Kidney capillary endothelial cell (primary cell): Measurements from ENCODE around the gene CSAD.
A peak's percentile ranks its signal among the peaks of the same experiment; 100 is the strongest.

Experiments
- DNase-seq: peaks from one replicate; pipeline ENCODE4 v3.0.0-alpha.2; 2018; ENCODE audit warnings: low spot score

Gene CSAD, protein sequence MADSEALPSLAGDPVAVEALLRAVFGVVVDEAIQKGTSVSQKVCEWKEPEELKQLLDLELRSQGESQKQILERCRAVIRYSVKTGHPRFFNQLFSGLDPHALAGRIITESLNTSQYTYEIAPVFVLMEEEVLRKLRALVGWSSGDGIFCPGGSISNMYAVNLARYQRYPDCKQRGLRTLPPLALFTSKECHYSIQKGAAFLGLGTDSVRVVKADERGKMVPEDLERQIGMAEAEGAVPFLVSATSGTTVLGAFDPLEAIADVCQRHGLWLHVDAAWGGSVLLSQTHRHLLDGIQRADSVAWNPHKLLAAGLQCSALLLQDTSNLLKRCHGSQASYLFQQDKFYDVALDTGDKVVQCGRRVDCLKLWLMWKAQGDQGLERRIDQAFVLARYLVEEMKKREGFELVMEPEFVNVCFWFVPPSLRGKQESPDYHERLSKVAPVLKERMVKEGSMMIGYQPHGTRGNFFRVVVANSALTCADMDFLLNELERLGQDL

DNA sequence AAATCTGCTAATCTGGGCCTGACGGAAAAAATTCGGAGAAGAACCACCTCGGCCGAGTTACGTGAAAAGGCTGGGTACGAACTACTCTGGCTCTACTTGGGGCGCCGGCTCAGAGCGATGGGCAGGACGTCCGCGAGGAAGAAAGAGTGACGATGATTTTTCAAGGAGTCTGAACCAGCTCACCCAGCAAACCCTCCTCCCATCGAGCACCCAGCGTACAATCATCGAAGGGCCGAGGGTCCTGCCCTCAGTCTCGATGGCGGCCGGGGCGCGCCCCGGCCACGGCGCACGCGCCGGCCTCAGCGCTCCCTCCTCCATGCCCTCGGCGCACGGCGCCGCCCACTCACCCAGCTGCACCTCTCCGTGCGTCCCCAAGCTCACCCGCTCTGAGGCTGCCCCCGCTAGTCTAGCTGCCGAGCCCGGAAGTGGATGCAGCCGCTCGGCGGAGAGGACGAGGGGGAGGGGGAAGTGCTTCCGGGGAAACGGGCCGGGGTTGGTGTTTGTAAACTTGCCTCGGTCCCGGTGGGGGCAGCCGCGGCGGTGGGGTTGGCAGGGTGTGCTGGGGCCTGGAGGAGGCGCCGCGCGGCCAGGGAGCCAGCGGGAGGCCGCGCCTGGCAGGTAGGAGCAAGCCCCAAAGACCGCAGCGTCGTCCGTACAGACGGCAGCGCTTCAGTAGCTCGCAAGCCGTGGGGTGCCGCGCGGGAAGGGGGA is at the start of gene CSAD, which contains the start of gene ZNF740:
Gene CSAD, minus strand, starts transcription at position 706 of the 711 bp plus-strand sequence. CDS start 7,455 bp downstream, outside the sequence.
Gene ZNF740, plus strand, starts transcription at position 503 of the 711 bp plus-strand sequence. CDS start 1,262 bp downstream, outside the sequence.
- DNase-seq, result peak; percentile 92

DNA sequence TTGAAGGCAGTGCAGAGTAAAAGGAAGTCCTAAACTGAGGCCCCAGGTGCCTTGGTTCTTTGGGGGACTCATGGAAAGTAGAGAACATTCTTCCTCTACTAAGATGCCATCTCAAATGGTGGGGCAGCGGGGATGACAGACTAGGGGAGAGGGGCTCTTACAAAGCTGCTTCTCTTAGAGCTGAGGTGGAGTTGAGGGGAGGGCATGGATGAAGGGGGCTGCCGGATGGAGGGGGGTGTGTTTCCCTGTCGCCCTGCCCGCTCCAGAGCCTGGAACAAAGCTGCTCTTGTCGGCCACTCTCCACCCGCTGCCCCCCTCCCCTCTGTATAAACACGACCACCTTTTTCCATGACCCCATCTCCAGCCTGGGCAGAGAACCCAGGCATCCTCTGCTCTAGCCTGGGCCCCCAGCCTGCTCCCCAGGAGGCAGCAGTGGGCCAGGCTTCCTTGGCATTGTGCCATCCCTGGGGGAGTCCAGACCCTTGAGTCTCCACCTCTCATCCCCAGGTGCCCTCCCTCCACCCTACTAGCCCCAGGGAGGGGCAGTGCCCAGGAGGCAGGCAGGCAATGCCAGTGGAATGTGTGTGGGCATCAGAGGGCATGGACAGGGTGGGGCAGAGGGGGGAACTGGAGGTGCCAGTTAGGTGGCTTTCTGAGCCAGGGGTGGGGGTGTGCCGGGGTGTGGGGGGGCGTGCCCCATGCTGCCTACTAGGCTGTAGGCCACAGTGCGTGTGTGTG is 49.6 kb upstream of the CSAD start:
- DNase-seq, result no peak

DNA sequence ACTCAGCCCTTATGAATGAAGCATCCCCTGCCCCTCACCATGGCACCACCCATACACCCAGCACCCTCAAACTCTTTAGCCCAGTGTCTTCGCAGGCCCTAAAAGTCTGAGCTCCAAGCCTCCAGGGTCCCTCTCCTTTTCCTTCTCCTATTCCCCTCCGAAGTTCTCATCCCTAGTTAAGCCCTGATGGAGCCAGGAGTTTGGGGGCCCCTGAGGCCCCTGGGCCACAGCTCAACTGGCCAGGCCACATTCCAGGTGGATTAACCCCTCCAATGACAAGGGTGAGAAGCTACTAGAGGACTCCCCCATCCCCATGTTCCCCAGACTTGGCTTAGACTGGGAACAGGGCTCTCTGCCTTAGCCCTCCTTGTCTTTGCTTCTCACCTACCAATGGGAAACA is 48.7 kb upstream of the CSAD start:
- DNase-seq, result no peak

DNA sequence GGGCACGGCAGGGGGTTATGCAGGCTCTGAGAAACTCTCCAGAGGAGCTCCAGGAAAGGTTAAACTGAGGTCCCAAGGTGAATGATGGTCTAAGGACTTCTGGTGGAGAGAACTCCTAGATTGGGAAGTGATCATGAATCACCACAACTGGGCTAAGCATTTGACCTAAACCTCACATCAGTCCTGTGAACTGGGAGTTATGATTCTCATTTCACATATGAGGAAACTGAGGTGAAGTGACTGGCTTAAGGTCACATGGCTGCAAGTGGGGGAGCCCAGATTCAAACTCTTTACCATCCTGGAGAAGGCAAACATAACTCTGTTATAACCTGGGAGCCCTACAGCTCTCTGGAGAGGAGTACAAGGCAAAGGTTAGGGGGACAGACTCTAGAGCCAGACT is 47.1 kb upstream of the CSAD start:
- DNase-seq, result no peak

DNA sequence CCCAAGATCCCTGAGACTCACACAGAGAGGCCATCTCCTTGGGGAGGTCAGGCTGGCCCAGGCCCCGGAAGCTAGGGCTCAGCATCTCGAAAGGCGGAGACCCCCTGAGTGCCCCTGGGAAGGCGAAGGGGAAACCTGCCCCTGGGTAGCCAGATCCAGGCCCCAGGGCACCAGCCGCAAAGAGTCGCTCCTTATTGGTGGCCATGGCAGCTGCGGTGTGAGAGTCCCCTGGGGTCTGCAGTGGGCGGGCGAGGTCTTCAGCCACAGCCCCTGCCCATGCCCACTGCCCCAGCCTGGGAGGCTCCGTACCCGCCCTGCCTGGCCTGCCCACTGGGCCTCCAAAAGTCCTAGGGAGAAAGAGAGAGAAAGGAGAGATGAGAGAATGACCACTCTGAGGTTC is 46.6 kb upstream of the CSAD start:
- DNase-seq, result no peak

DNA sequence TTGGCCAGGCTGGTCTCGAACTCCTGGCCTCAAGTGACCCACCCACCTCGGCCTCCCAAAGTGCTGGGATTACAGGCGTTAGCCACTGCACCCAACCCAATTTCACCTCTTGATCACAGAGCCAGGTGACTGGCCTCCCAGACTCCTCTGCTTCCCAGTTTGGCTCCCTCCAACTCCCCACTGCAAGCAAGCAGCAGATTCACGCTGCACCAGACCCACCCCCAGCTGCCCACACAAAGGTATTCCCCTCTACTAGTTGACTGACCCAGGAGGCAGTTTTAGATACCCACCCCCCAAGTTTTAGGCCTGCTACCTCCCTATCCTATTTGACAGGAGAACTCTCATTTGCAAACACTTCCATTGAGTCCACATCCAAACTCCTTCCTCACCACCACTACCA is 46.1 kb upstream of the CSAD start:
- DNase-seq, result no peak

DNA sequence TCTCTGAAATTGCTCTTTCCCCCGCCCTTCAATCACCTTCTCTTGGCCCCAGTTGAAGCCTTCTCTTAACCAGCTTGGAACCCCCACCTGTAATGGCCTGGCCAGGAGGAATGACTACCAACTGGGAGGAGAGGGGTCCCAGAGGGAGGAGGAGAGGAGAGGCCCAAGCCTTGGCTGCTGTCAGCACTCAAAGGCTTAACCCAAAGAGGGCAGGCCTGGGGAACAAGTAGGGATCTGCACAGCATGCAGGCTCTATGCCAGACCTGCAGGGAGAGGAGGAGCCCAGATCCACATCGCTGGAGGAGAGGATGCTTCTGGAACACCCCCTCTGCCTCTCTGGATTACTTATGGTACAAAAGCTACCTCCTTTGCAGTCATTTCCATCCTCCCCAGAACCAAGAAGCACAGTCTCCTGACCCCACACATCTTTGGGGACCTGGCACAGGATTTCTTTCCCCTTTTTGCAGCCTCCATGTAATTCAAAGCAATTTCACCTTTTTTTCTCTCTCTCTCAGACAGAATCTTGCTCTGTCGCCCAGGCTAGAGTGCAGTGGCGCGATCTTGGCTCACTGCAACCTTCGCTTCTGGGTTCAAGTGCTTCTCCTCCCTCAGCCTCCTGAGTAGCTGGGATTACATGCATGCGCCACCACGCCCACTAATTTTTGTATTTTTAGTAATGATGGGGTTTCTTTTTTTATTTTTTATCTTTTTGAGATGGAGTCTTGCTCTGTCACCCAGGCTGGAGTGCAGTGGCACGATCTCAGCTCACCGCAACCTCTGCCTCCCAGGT is 45.1 kb upstream of the CSAD start:
- no peak for DNase-seq

DNA sequence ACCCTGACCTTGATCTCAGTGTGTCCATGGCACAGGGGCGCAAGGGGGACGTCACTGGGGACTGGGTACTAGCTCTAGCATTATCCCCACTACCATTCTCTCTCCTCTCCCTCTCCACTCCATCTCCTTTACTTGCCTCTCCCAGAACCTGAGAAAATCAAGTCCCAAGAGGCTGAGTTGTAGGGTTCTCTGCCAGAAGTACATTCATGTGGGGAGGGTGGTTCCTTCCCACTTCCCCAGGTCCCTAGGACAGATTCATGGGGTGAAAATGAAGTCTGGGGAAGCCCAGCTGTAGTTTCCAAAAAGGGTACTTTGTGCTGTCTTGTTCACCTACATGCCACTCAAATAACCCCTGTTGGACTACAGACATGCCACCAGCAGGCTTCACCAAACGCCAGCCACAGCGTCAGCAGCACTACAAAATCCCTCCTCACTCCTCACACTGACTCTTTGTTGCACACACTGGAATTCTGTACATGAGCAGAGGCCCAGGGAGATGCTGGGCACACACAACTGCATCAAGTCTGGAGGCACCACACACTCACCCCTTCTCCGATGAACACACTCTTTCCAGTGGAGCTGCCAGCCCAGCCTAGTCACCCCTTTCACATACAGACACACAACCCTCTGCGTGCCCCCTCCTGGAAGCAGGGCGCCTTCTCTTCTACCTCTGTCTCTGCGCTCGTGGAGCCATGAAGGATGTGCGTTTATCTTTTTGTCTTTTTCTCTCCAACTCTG is 44.3 kb upstream of the CSAD start:
- no peak for DNase-seq

DNA sequence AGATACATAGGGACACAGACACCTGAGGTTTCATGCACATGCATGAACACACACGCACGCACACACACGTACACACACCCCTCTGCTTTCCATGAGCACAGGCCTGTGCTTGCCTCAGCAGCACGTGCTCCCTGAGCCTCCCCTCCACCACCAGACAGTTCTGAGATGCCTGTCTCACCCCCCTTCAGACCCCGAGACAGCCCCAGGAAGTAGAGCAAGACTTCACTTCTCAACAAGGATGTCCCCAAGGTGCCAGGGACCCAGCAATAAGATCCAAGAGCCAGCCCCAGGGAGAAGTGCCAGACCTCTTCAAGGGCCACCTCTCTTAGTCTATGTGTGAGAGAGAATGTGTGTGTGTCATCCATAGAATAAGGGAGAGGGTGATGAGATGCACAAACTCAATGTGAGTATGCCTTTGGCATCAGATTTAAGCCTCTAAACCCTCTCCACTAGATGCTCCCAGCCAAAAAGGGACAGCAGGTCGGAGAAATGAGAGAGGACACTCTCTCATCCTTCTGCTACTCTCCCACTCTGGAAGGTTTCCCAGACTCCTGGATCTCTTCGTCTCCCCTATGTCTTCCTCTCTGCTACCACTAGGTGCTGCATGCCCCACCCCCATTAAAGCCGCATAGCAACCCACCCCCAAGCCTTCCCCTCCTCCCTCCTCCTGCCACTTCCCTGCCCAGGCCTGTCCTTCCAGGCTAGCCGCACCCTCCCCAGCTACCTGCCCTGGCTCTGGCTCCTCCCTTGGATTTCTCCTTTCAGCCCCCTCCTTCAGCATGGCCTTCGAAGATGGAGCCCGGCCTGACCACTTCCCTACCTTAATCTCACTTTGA is 43.6 kb upstream of the CSAD start:
- DNase-seq, result no peak

DNA sequence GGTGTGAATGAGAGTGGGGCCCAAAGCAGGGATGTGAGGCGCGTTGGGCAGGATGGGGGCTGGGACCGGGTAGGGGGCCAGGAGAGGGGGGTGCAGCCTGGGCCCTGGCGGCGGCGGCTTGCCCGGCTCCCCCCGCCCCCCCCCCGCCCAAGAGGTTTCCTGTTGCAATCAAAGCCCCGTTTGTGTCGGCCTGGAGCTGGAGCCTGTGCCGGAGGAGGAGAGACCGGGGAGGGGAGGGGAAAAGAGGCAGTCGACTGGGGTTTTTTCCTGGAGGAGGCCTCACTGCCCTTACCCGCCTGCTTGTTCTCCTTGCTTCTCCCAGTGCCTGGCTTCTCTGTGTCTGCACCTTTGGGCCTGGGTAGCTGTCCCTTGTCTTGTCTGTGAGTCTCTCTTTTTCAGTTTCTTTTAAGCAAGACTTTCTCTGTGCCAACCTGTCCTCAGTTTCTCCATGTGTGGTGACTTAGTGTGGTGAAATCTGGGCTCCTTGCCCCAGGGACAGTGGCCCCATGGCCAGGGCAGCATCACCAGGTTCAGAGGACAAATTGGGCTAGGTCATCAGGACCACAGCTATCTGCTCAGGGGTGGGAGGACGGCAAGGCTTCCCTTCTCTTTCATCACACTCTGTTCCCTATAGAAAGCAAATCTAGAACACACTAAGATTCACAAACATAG is 42.8 kb upstream of the CSAD start:
- DNase-seq, result no peak

DNA sequence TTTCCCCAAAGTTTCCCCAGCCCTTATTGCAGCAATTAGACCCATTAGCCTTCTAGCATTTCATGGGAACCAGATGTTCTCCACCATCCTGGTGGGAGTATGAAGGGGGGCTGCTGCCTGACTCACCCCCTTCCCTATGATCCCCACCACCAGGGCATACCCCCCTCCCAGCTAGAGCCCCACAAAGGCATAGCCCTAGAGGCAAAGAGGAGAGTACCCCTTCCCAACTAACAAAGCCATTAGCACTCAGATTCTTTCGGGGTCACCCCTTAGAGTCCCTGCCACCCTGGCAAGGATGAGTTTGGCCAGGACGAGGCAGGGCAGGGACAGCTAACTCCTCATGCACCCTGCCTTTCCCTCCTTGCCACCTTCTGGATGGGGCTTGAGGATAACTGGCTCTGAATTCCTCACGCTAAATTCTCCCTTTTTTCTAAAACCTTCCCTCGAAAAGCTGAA is 42.1 kb upstream of the CSAD start:
- DNase-seq, result no peak

DNA sequence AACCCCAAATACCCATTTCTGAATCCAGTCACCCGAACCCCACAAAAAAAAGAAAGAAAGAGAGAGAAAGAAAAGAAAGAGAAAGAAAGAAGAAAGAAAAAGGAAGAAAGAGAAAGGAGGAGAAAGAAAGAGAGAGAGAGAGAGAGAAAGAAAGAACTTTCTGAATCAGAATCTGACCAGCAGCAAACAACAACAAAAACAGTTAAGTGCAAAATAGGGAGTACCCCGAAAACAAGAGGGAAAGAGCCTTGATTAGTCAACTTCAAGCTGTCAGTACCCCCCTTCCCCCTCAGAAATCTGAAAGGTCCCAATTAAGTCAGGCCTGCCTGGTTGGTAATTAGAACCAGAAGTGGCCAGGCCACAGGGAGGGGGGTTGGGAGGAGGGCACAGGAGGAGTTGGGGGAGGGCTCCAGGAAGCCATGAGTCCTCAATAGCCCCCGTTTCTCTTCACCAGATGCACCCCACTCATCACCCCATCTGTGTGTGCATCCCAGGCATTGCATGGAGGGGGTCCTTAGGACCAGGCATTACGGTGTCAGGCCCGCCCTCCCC is 41.5 kb upstream of the CSAD start:
- DNase-seq, result no peak

DNA sequence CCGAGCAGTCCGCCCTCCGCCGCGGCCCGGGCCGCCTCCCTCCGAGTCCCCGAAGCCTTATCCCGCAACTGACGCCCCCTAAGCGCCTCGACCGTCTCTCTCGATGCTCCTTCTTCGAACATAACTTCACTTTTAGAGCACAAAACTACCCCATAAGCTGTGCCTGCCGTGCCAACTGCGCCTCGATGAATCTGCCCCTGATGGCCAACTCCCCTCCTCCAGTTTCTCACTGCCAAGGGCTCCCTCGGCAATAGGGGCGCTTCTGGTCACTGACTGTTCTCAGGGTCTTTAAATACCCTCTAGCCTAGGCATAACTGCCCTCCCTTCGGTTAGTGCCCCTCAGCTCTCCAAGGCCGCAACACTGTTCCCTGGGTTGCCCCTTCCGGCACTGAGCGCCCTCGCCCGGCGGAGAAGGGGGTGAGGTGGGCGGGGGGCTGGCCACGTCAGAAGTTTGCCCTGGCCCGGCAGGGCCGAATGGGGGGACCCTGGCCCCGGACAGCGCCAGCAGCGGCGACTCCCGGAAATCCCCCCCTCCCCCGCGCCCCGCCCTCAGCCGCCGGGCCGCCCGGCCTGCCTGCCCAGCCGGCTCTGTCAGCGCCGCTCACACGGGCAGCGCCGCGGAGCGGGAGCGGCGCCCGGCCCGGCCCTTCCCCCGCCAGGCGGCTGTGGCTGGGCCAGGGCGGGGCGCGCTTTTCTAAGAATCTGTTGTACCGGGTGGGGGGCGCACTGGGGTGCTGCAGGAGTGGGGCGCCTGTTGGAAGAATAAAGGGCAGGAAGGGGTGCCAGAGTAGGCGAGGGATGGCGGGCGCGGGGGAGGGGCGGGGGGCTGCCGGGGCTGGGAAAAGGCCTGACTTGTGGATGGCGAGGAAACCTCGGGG is 40.7 kb upstream of the CSAD start:
- DNase-seq, result no peak

DNA sequence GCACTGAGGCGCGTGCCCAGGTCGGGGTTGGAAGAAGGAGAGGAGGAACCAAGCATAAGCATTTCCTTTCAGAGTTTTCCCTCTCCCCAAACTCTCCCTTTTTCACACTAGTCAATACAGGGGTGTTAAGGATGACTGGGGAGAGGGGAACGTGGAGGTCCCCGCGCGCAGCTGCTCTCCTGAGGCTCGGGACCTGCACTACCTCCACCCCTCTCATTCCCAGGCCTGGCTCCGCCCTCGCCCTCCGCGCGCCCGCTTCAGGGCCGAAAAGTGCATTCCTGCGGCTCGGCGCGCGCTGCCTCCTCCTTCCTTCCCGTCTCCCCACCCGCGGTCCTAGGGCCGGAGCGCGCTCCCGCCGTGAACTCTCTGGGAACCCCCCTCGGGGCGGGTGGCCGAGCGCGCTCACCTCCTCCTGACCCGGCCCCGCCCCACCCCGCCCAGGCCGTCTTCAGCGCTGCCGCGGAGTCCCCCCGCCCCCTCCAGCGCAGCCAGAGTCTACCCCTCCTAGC is 40.0 kb upstream of the CSAD start:
- peak; percentile 83 for DNase-seq

DNA sequence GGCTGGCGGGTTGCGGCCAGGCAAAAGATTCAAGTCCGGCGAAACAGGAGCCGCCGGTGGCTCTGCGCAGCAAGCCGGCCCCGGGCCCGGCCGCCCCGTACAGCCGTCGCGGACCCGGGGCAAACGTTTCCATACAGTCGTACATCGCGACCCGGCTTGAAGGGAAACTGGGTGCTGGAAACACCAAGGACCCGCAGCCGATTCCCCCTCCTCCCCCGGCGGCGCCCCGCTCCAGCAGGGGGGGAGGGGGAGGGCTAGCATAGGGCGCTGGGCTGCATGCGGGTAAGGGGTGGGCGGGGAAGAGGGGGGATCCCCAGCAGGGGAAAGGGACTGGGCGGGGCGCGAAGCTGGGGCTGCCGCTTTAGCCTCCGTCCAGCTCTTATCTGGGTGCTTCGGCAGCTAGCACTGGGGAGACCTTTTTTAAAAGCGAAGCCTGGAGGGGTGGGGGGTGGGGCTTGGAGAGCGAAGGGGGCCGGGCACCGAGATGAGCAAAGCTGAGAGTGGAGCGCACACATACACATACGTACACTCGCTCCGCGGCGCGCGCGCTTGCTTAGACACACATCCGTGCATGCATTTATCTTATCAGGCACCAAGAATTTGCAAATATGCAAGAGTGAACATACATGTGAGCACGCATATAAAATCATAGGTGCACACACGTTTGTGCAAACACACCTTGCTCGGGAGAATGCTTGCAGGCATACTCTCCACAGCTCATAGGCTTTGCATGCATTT is 39.4 kb upstream of the CSAD start:
- peak; percentile 74 for DNase-seq

DNA sequence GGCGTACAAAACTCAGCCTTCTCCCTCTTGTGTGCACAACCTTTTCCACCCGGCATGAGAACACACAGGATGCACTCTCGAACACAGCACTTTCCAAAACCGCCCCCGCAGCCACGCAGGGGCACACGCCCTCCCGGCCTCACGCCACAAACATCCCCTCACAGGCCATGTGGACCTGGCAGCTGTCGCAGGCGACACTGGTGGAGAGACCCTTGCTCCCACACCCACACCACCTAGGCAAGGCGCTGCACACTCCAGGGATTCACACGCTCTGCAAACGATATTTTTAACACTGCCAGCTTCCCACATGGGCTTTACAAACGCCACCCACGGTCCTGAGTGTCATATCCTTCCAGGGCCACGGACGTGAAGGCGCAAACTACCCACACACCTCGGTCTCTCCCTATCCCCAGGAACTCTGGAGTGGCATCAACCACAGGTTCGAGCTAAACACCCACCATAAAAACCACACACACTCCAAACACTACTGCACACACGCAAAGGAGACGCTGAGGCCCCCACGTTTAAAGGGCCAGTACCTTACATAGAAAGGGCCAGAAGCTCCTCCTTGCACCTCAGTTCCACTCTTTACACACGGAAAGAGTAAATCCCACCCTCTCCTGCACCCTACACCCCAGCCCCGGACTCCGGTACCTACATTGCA is 38.7 kb upstream of the CSAD start:
- DNase-seq, result no peak
